ENCODE measurements around the gene ZSWIM9.
"Not testable (repeated sequence)": the region's sequence is repeated elsewhere in the genome, so short reads cannot be mapped to it uniquely, and the experiment has no call there.

ZSWIM9 gene

DNA sequence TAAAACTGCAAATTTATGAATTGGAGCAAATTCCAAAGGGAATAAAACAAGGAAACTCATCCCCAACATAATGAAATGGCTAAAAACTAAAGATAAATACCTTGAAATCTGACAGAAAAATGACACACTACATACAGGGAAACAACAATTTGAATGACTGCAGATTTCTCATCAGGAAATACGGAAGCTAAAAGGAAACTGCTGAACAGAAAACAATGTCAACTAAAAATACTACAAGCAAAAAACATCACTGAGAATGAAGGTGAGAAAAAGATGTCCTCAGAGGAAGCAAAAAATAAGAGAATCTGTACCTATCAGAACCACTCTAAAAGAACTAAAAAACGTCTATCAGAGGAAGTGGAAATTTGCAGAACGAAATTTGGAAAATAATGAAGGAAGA lies 39.5 kb downstream of the ZSWIM9 start:
- H3K4me3 ChIP-seq (ENCODE audit: low read length), result no peak overlapping the region
- H3K4me1 ChIP-seq (ENCODE audit: control insufficient read depth, insufficient read depth, low read length), result no peaks in the 10 kb centered on the region
- no peaks in the 10 kb centered on the region; the same call in 1 of the 2 replicates for H3K36me3 ChIP-seq (ENCODE audit: control insufficient read depth, insufficient read depth, low read length)
- no peaks in the 10 kb centered on the region for H3K27me3 ChIP-seq (ENCODE audit: control insufficient read depth, insufficient read depth, low read length)
- no peak for DNase-seq (ENCODE audit: low read depth, low spot score)
- no peaks in the 10 kb centered on the region for H3K9me3 ChIP-seq (ENCODE audit: control insufficient read depth, insufficient read depth, low read length)
- WGBS (ENCODE audit: insufficient coverage, insufficient read length), result no CpG with 5 or more reads among the region's 3 CpGs
- no peak overlapping the region for H3K27ac ChIP-seq (ENCODE audit: low read length)

GRCh38 chr19:48213959-48214358 lies 43.5 kb downstream of the ZSWIM9 start:
- H3K4me1 ChIP-seq (ENCODE audit: control insufficient read depth, insufficient read depth, low read length), result no peaks in the 10 kb centered on the region
- H3K36me3 ChIP-seq (ENCODE audit: control insufficient read depth, insufficient read depth, low read length), result no peaks in the 10 kb centered on the region; the same call in 1 of the 2 replicates
- H3K27me3 ChIP-seq (ENCODE audit: control insufficient read depth, insufficient read depth, low read length), result no peaks in the 10 kb centered on the region
- H3K9me3 ChIP-seq (ENCODE audit: control insufficient read depth, insufficient read depth, low read length), result no peaks in the 10 kb centered on the region
- no peak overlapping the region for H3K4me3 ChIP-seq (ENCODE audit: low read length)
- no CpG with 5 or more reads among the region's 5 CpGs for WGBS (ENCODE audit: insufficient coverage, insufficient read length)
- no peak overlapping the region for H3K27ac ChIP-seq (ENCODE audit: low read length)
- DNase-seq (ENCODE audit: low read depth, low spot score), result no peak

DNA sequence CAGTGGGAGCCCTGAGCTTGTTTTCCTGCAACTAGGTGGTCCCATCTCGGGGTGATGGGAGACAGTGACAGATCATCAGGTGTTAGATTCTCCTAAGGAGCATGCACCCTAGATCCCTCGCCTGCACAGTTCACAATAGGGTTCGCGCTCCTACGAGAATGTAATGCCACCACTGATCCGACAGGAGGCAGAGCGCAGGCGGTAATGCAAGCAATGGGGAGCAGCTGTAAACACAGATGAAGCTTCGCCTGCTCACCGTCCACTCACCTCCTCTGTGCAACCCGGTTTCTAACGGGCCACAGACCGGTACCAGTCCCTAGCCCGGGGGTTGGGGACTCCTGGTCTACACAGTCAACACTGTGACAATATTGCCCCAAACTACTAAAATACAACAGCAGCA lies 46.5 kb downstream of the ZSWIM9 start:
- no peaks in the 10 kb centered on the region for H3K9me3 ChIP-seq (ENCODE audit: control insufficient read depth, insufficient read depth, low read length)
- H3K4me3 ChIP-seq (ENCODE audit: low read length), result no peak overlapping the region
- H3K27me3 ChIP-seq (ENCODE audit: control insufficient read depth, insufficient read depth, low read length), result no peaks in the 10 kb centered on the region
- peak; percentile 18 for DNase-seq (ENCODE audit: low read depth, low spot score)
- H3K4me1 ChIP-seq (ENCODE audit: control insufficient read depth, insufficient read depth, low read length), result no peaks in the 10 kb centered on the region
- no CpG with 5 or more reads among the region's 14 CpGs for WGBS (ENCODE audit: insufficient coverage, insufficient read length)
- no peaks in the 10 kb centered on the region for H3K36me3 ChIP-seq (ENCODE audit: control insufficient read depth, insufficient read depth, low read length)
- no peak overlapping the region for H3K27ac ChIP-seq (ENCODE audit: low read length)

GRCh38 chr19:48218997-48219396 lies 48.5 kb downstream of the ZSWIM9 start:
- DNase-seq (ENCODE audit: low read depth, low spot score), result no peak
- WGBS (ENCODE audit: insufficient coverage, insufficient read length), result no CpG with 5 or more reads among the region's 6 CpGs
- H3K9me3 ChIP-seq (ENCODE audit: control insufficient read depth, insufficient read depth, low read length), result no peaks in the 10 kb centered on the region
- no peaks in the 10 kb centered on the region for H3K36me3 ChIP-seq (ENCODE audit: control insufficient read depth, insufficient read depth, low read length)
- H3K4me1 ChIP-seq (ENCODE audit: control insufficient read depth, insufficient read depth, low read length), result no peaks in the 10 kb centered on the region
- H3K27ac ChIP-seq (ENCODE audit: low read length), result no peak overlapping the region
- no peaks in the 10 kb centered on the region for H3K27me3 ChIP-seq (ENCODE audit: control insufficient read depth, insufficient read depth, low read length)
- no peak overlapping the region for H3K4me3 ChIP-seq (ENCODE audit: low read length)

DNA sequence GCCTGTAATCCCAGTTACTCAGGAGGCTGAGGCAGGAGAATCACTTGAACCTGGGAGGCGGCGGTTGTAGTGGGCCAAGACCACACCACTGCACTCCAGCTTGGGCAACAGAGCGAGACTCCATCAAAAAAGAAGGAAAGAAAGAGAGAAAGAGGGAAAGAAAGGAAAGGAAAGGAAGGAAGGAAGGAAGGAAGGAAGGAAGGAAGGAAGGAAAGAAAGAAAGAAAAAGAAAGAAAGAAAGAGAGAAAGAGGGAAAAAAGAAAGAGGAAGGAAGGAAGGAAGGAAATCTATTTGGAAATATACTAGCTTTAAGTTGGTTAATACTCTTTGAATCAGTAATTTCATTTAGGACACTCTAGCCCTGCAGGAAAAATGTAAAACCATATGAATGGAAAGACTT lies 50.3 kb downstream of the ZSWIM9 start:
- not testable (repeated sequence) for H3K4me1 ChIP-seq (ENCODE audit: control insufficient read depth, insufficient read depth, low read length); H3K27ac ChIP-seq (ENCODE audit: low read length); DNase-seq (ENCODE audit: low read depth, low spot score); H3K36me3 ChIP-seq (ENCODE audit: control insufficient read depth, insufficient read depth, low read length); H3K9me3 ChIP-seq (ENCODE audit: control insufficient read depth, insufficient read depth, low read length); H3K27me3 ChIP-seq (ENCODE audit: control insufficient read depth, insufficient read depth, low read length); H3K4me3 ChIP-seq (ENCODE audit: low read length)
- no CpG with 5 or more reads among the region's 3 CpGs for WGBS (ENCODE audit: insufficient coverage, insufficient read length)

DNA sequence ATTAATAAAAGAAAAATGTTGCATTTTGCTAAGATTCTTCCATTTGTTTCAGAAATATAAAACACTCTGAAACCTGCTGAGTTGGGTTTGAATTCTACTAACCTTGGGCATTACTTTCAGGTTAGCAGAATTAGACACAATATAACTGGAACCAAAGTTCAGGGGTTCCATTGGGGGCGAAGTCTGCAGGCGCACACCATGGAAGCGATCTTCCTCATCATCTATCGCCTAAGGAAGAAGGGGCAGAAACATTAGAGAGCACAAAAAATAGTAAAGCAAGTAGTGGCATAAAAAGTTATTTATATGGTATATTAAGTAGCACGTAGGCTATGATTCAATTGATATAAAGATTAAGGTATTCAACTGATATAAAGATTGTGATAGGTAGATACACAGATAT lies 51.1 kb downstream of the ZSWIM9 start:
- H3K27ac ChIP-seq (ENCODE audit: low read length), result no peak overlapping the region
- H3K27me3 ChIP-seq (ENCODE audit: control insufficient read depth, insufficient read depth, low read length), result no peaks in the 10 kb centered on the region
- H3K4me3 ChIP-seq (ENCODE audit: low read length), result no peak overlapping the region
- no peaks in the 10 kb centered on the region for H3K36me3 ChIP-seq (ENCODE audit: control insufficient read depth, insufficient read depth, low read length)
- no peaks in the 10 kb centered on the region for H3K9me3 ChIP-seq (ENCODE audit: control insufficient read depth, insufficient read depth, low read length)
- no peak for DNase-seq (ENCODE audit: low read depth, low spot score)
- WGBS (ENCODE audit: insufficient coverage, insufficient read length), result 100% methylated on average over 1 of the region's 5 CpGs
- no peaks in the 10 kb centered on the region for H3K4me1 ChIP-seq (ENCODE audit: control insufficient read depth, insufficient read depth, low read length)

GRCh38 chr19:48230555-48231129 lies 60.2 kb downstream of the ZSWIM9 start:
- no peaks in the 10 kb centered on the region for H3K4me1 ChIP-seq (ENCODE audit: control insufficient read depth, insufficient read depth, low read length)
- H3K4me3 ChIP-seq (ENCODE audit: low read length), result no peak overlapping the region
- H3K27me3 ChIP-seq (ENCODE audit: control insufficient read depth, insufficient read depth, low read length), result no peaks in the 10 kb centered on the region
- no CpG with 5 or more reads among the region's 19 CpGs for WGBS (ENCODE audit: insufficient coverage, insufficient read length)
- no peak overlapping the region for H3K27ac ChIP-seq (ENCODE audit: low read length)
- no peaks in the 10 kb centered on the region; the same call in 1 of the 2 replicates for H3K36me3 ChIP-seq (ENCODE audit: control insufficient read depth, insufficient read depth, low read length)
- H3K9me3 ChIP-seq (ENCODE audit: control insufficient read depth, insufficient read depth, low read length), result no peaks in the 10 kb centered on the region
- no peak for DNase-seq (ENCODE audit: low read depth, low spot score)

DNA sequence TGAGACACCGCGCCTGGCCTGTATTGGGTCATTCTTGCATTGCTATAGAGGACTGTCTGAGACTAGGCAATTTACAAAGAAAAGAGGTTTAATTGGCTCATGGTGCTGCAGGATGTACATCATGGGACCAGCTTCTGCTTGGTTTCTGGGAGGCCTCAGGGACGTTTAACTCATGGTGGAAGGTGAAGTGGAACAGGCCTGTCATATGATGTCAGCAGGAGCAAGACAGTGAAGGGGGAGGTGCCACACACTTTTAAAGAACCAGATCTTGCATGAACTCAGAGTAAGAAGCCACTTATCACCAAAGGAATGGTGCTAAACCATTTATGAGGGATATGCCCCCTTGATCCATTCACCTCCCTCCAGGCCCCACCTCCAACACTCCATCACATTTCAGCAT lies 66.6 kb downstream of the ZSWIM9 start:
- H3K4me1 ChIP-seq (ENCODE audit: control insufficient read depth, insufficient read depth, low read length), result peaks cover 2% of the 10 kb centered on the region; the same call in 1 of the 2 replicates
- WGBS (ENCODE audit: insufficient coverage, insufficient read length), result no CpG with 5 or more reads among the region's 3 CpGs
- DNase-seq (ENCODE audit: low read depth, low spot score), result no peak
- H3K27ac ChIP-seq (ENCODE audit: low read length), result no peak overlapping the region
- no peaks in the 10 kb centered on the region for H3K9me3 ChIP-seq (ENCODE audit: control insufficient read depth, insufficient read depth, low read length)
- H3K36me3 ChIP-seq (ENCODE audit: control insufficient read depth, insufficient read depth, low read length), result no peaks in the 10 kb centered on the region
- H3K27me3 ChIP-seq (ENCODE audit: control insufficient read depth, insufficient read depth, low read length), result no peaks in the 10 kb centered on the region
- no peak overlapping the region for H3K4me3 ChIP-seq (ENCODE audit: low read length)

DNA sequence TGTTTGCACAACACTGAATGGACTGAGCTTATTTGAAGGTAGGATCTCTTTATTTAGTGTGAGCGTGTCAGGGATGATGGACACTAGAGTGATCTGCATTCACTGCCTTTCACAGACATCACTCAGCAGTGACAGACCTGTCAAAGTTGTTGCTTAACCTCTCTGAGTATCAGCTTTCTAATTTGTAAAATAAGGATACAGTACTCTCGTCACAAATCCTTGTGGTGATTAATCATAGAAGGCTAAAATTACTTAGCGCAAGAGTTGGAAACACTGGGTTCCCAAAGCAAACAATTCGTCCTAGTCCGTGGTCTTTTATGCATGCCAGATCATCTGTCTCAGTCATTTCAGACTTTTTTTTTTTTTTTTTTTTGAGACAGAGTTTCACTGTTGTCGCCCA lies 68.6 kb downstream of the ZSWIM9 start:
- no CpG with 5 or more reads among the region's 6 CpGs for WGBS (ENCODE audit: insufficient coverage, insufficient read length)
- Histone ChIP-seq H3K4me1 (ENCODE audit: control insufficient read depth, insufficient read depth, low read length) (peaks cover 2% of the 10 kb centered on the region; the same call in 1 of the 2 replicates), H3K4me3 (ENCODE audit: low read length) (no peak overlapping the region), H3K27me3 (ENCODE audit: control insufficient read depth, insufficient read depth, low read length) (no peaks in the 10 kb centered on the region), H3K36me3 (ENCODE audit: control insufficient read depth, insufficient read depth, low read length) (no peaks in the 10 kb centered on the region), H3K27ac (ENCODE audit: low read length) (no peak overlapping the region), H3K9me3 (ENCODE audit: control insufficient read depth, insufficient read depth, low read length) (no peaks in the 10 kb centered on the region)
- no peak for DNase-seq (ENCODE audit: low read depth, low spot score)

- WGBS (ENCODE audit: insufficient coverage, insufficient read length), result no CpG with 5 or more reads among the region's 9 CpGs
- no peak overlapping the region for H3K27ac ChIP-seq (ENCODE audit: low read length)
- H3K27me3 ChIP-seq (ENCODE audit: control insufficient read depth, insufficient read depth, low read length), result no peaks in the 10 kb centered on the region
- H3K9me3 ChIP-seq (ENCODE audit: control insufficient read depth, insufficient read depth, low read length), result no peaks in the 10 kb centered on the region
- no peak for DNase-seq (ENCODE audit: low read depth, low spot score)
- H3K4me3 ChIP-seq (ENCODE audit: low read length), result no peak overlapping the region
- no peaks in the 10 kb centered on the region for H3K36me3 ChIP-seq (ENCODE audit: control insufficient read depth, insufficient read depth, low read length)
- peaks cover 2% of the 10 kb centered on the region; the same call in 1 of the 2 replicates for H3K4me1 ChIP-seq (ENCODE audit: control insufficient read depth, insufficient read depth, low read length)
Observed at GRCh38 chr19:48239582-48240141, 69.2 kb downstream of the ZSWIM9 start.

DNA sequence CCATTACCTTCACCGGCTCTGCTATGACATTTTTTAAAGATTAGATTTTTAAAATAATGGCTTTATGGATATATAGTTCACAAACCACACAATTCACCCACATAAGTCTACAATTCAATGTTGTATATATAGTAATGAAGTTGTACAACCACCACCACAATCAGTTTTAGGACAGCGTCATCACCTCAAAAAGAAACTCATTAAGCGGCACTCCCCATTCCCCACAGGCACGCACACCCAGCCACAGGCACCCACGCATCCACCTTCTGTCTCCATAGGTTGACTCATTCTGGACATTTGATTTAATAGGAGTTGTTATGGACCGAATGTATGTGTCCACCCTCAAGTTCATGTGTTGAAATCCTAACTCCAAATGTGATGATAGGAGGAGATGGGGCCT lies 71.3 kb downstream of the ZSWIM9 start:
- not testable (repeated sequence) for H3K27me3 ChIP-seq (ENCODE audit: control insufficient read depth, insufficient read depth, low read length); H3K4me3 ChIP-seq (ENCODE audit: low read length); H3K36me3 ChIP-seq (ENCODE audit: control insufficient read depth, insufficient read depth, low read length); H3K4me1 ChIP-seq (ENCODE audit: control insufficient read depth, insufficient read depth, low read length); DNase-seq (ENCODE audit: low read depth, low spot score); H3K9me3 ChIP-seq (ENCODE audit: control insufficient read depth, insufficient read depth, low read length); H3K27ac ChIP-seq (ENCODE audit: low read length)
- no CpG with 5 or more reads among the region's 6 CpGs for WGBS (ENCODE audit: insufficient coverage, insufficient read length)
